CD4-positive, alpha-beta T cell treated with Interleukin-4 for 4 hours (primary cell): ENCODE results near the gene MAP2K5.

Experiments used
- DNase-seq: peaks from one replicate; pipeline ENCODE4 v3.0.0-alpha.2; 2020

MAP2K5 gene

GRCh38 chr15:67845974-67846373, 303.5 kb downstream of the MAP2K5 start:
- no peak for DNase-seq

DNA sequence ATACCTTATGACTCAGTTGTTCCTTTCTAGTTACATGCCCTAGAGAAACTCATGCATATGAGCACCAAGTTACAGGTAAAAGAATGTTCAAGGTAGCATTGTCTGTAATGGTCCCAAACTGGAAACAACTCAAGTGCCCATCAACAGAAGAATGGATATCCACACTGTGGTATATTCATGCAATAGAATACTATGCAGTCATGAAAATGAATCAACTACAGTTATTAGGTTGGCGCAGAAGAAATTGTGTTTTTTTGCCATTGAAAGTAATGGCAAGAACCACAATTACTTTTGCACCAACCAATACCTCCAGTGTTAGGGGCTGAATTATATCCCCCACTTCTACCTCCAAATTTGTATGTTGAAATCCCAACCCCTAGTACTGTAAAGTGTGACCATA, 307.0 kb downstream of the MAP2K5 start:
- no peak for DNase-seq

DNA sequence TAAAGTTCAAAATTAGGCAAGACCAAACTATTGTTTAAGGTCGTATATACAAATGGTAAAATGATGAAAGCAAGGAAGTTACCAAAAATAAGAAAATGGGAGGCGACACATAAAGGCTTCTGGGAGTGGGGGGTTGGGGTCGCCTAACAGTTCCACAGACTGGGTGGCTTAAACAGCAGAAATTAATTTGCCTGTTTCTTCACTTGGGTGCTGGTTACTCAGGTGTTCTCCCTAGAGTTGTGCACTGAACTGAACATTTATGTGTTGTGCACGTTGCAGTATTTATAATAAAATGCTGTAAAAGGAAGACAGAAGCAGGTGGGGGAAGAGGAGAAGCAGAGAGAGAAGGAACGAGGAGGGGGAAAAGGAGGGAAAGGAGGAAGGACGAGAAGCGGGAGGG, 307.8 kb downstream of the MAP2K5 start:
- no peak for DNase-seq

DNA sequence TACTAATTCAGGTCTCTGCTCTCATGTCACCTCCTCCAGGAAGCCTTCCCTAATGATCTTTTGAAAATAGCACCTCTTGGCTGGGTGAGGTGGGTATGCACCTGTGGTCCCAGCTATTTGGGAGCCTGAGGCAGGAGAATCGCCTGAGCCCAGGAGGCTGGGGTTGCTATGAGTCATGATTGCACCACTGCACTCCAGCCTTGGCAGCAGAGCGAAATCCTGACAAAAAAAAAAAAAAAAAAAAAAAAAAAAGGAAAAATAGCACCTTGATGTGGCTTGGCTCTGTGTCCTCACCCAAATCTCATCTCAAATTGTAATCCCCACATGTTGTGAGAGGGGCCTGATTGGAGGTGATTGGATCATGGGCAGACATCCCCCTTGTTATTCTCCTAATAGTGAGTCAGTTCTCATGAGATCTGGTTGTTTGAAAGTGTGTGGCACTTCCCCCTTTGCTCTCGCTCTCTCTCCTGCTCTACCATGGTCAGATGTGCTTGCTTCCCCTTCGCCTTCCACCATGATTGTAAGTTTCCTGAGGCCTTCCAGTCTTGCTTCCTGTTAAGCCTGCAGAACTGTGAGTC, 308.6 kb downstream of the MAP2K5 start:
- no peak for DNase-seq

GRCh38 chr15:67852418-67852817, 309.9 kb downstream of the MAP2K5 start:
- DNase-seq, result no peak

DNA sequence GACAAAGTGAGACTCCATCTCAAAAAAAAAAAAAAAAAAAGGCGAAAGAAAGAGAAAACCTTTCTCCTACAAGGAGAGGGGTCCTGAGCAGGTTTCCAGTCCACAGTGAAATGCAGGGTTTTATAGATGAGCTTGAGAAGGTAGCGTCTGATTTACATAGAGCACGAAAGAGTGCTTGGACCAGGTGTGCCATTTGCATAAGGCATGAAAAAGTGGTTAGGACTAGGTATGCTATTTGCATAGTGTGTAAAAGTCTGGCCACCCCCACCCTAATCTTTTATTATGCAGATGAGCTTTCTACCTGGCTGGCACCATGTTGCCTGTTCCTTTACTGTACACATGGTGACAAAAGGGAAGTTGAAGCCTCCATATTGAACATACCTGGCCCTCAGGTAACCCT, 311.0 kb downstream of the MAP2K5 start:
- no peak for DNase-seq

DNA sequence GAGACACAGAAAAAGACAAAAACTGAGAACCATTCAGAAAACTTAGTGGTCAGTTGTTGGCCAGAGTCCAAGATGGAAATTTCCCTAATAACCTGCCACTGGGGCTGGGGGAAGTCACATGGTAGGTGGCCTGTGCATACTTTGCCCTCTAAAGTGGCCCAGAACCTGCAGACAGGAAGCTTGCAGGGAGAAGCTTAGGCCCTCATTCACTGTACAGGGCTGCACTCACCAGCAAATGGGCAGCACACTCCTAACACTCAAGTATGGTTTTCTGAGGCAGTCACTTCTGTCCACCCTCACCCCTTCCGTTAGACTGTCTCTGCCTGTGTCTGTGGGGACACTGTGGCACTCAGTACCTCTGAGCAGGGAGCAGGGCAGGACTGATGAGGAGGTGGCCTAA, 311.9 kb downstream of the MAP2K5 start:
- DNase-seq, result no peak

DNA sequence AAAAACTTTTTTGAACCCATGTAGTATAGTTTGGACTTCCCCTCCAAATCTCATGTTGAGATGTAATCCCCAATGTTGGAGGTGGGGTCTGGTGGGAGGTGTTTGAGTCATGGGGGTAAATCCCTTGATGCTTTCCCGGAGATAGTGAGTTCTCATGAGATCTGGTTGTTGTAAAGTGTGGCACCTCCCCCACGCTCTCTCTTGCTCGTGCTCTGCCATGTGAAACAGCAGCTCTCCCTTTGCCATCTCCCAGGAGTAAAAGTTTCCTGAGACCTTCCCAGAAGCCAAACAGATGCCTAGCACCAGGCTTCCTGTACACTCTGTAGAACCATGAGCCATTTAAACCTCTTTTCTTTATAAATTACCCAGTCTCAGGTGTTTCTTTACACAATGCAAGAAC, 313.3 kb downstream of the MAP2K5 start:
- DNase-seq, result no peak
